Esophagus muscularis mucosa (tissue), 3 donors: ENCODE results near the gene BFSP2.

Experiments used
- POLR2A ChIP-seq: fragments of 450-650 bp; IDR thresholded peaks from one replicate; pipeline ENCODE4 v1.6.1; 2017; ENCODE audit warnings: antibody characterized with exemption, moderate library complexity, mild to moderate bottlenecking, low read depth
- POLR2AphosphoS5 ChIP-seq, 2 donors: sonication (generic); formaldehyde crosslinking; IDR thresholded peaks; one replicate each; pipeline ENCODE4 v1.6.1; 2017; ENCODE audit warnings: antibody characterized with exemption in 2 of 2
- TF ChIP-seq, protein P1 (sequence below), 3 experiments: fragments of 200-600 bp in 2 of 3; fragments of 450-650 bp in 1 of 3; sonication (generic) in 2 of 3; IDR thresholded peaks; one replicate each; pipeline ENCODE4 v1.5.1; 2017 to 2019; ENCODE audit warnings: antibody characterized with exemption in 3 of 3, mild to moderate bottlenecking in 2 of 3, moderate library complexity in 1 of 3

DNA sequence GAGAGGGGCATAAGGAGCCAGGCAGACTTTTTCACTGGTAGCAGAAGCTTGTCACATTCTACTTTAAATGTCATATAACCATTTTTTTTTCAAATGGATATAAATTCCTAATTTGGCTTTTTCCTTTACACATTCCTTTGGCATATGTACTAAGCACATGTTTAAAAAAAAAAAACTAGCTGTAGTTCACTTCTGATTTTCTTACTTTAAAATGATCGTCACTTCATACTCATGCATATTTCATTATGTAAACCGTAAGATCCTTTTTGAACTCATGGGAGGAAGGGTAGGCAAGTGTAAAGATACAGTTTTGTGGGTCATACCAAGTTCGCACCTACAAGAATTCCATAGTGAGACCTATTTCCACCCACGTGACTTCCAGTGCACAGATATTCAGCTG lies 45.1 kb upstream of the BFSP2 start:
- TF ChIP-seq, protein P1, sequence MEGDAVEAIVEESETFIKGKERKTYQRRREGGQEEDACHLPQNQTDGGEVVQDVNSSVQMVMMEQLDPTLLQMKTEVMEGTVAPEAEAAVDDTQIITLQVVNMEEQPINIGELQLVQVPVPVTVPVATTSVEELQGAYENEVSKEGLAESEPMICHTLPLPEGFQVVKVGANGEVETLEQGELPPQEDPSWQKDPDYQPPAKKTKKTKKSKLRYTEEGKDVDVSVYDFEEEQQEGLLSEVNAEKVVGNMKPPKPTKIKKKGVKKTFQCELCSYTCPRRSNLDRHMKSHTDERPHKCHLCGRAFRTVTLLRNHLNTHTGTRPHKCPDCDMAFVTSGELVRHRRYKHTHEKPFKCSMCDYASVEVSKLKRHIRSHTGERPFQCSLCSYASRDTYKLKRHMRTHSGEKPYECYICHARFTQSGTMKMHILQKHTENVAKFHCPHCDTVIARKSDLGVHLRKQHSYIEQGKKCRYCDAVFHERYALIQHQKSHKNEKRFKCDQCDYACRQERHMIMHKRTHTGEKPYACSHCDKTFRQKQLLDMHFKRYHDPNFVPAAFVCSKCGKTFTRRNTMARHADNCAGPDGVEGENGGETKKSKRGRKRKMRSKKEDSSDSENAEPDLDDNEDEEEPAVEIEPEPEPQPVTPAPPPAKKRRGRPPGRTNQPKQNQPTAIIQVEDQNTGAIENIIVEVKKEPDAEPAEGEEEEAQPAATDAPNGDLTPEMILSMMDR (IDR thresholded peaks at IDR 0.05), result no peak
- TF ChIP-seq POLR2A (no peak), POLR2AphosphoS5 (IDR thresholded peaks at IDR 0.05) (no peak)
